Measurements from ENCODE around the gene KIFC3. TPM values are rescaled to one million over a fixed set of nuclear protein-coding genes. Genes with fewer than 3 reads are reported as not detected.

KIFC3 gene
- total and polyA plus RNA-seq, 2 donors (not counting 1 experiment from before 2014, with no cell fraction given), result 0.07 to 0.67 TPM

DNA sequence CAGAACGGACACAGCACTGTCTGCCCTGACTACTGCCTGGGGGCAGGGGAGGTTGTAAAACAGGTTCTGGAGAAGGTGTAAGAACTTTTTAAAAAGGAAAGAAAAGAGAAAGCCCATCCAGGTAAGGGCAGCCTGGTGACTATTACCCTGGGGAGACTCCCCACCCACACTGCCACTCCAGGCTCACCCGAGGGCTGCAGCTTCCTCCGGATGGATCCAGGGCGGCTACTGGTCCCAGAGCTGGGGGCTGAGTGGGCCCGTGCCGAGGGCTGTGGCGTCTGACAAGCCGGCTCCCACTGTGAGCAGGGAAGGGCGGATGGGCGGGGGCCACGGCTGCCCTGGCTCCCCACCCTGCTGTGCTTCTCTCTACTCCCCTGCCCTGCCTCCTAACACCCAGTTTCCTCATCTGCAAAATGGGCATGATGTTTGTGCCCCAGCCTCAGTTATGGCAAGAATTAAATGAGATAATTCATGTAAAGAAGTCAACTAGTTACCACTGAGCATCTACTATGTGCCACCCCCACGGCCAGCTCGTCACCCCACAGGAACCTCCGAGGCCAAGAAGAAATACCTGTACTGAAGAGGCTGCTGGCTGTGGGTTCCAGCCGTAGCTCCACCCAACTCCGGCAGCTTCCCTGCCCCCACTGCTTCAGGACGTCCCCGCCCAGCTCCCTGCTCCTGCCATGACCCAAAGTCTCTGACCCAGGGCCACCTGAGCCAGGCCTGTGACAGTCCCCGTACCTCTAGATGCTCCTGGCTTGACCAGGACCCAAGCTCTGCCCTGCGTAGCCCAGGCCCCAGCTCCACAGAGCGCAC lies 42.5 kb downstream of the KIFC3 start:
- peaks cover 0 to 3% of the 10 kb centered on the region in 2 donors for H3K4me1 ChIP-seq (ENCODE audit: control insufficient read depth in 2 of 2, insufficient read depth in 2 of 2, low read length in 2 of 2)
- H3K27ac Mint-ChIP-seq, result no peak overlapping the region
- H3K27me3 Mint-ChIP-seq, result no peaks in the 10 kb centered on the region
- no peak overlapping the region for H3K4me3 Mint-ChIP-seq
- no peak overlapping the region for H3K4me3 ChIP-seq (ENCODE audit: control extremely low read depth in 1 of 5, extremely low read depth in 1 of 5, insufficient read depth in 1 of 5, low read depth in 2 of 5, low read length in 4 of 5)
- no peak for ATAC-seq (ENCODE audit: low read depth)
- no peaks in the 10 kb centered on the region for H3K4me1 Mint-ChIP-seq
- 90% methylated on average over 17 of the region's 21 CpGs for WGBS (ENCODE audit: insufficient coverage)
- no peaks in the 10 kb centered on the region for H3K9me3 Mint-ChIP-seq (ENCODE audit: insufficient read depth)
- H3K27me3 ChIP-seq (replicated peaks in 1 of 4; ENCODE audit: control extremely low read depth in 1 of 4, control insufficient read depth in 3 of 4, insufficient read depth in 4 of 4, low read length in 3 of 4), result no peaks in the 10 kb centered on the region
- H3K36me3 ChIP-seq (replicated peaks in 1 of 2; ENCODE audit: control extremely low read depth in 1 of 2, control insufficient read depth in 1 of 2, extremely low read depth in 1 of 2, insufficient read depth in 2 of 2, low read length in 1 of 2), result peaks cover 0 to 3% of the 10 kb centered on the region in 2 experiments
- no peak for DNase-seq
- TF ChIP-seq EZH2 (IDR thresholded peaks at IDR 0.05; ENCODE audit: borderline replicate concordance, insufficient read depth, low read depth, low read length, poor library complexity, severe bottlenecking), result no peak
- TF ChIP-seq, protein P1, sequence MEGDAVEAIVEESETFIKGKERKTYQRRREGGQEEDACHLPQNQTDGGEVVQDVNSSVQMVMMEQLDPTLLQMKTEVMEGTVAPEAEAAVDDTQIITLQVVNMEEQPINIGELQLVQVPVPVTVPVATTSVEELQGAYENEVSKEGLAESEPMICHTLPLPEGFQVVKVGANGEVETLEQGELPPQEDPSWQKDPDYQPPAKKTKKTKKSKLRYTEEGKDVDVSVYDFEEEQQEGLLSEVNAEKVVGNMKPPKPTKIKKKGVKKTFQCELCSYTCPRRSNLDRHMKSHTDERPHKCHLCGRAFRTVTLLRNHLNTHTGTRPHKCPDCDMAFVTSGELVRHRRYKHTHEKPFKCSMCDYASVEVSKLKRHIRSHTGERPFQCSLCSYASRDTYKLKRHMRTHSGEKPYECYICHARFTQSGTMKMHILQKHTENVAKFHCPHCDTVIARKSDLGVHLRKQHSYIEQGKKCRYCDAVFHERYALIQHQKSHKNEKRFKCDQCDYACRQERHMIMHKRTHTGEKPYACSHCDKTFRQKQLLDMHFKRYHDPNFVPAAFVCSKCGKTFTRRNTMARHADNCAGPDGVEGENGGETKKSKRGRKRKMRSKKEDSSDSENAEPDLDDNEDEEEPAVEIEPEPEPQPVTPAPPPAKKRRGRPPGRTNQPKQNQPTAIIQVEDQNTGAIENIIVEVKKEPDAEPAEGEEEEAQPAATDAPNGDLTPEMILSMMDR (IDR thresholded peaks at IDR 0.05), result no peak
- H3K9me3 ChIP-seq (ENCODE audit: control extremely low read depth in 1 of 3, control insufficient read depth in 2 of 3, insufficient read depth in 1 of 3, low read length in 2 of 3), result no peaks in the 10 kb centered on the region
- no peak overlapping the region for H2AFZ ChIP-seq (ENCODE audit: insufficient read depth, low read depth, low read length, poor library complexity, severe bottlenecking)
- H3K79me2 ChIP-seq (ENCODE audit: control insufficient read depth, insufficient read depth, low read length), result no peaks in the 10 kb centered on the region
- no peaks in the 10 kb centered on the region for H4K20me1 ChIP-seq (ENCODE audit: control insufficient read depth, insufficient read depth, low read length, poor library complexity, severe bottlenecking)
- intact Hi-C loops (cut with micrococcal nuclease), result no loop called here
- CTCF ChIA-PET, result no interaction called here
- no peak overlapping the region for H3K4me2 ChIP-seq (replicated peaks; ENCODE audit: low read depth, low read length, poor library complexity, severe bottlenecking)
- no peak overlapping the region for H3K27ac ChIP-seq (ENCODE audit: low read length in 2 of 2)
- H3K9ac ChIP-seq (ENCODE audit: low read length), result no peak overlapping the region
- POLR2A ChIA-PET, result interaction anchor here (0.6 kb wide), 1 partner anchor 297 kb away, joined by 3 read pairs; the partner anchor contains the start of gene POLR2C

DNA sequence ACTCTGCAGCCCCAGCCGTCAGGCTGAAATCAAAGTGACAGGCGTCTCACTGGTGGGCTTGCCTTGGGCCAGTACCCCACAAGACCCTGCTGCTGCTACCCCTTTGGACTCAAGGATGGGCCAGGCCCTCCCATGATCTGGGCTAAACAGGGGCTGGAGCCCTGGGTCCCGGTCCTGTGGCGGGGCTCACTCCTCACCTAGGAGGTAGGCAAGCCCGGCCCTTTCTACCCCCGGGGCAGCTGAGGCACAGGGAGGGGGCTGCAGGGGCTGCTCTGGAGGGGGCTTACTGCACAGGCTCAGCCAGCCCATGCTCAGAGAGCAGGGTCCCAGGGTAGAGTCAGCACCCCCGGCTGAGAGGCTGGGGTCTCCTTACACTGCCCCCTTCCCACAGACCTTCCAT lies 43.2 kb downstream of the KIFC3 start:
- Histone ChIP-seq H2AFZ (ENCODE audit: insufficient read depth, low read depth, low read length, poor library complexity, severe bottlenecking) (no peak overlapping the region), H3K4me2 (replicated peaks; ENCODE audit: low read depth, low read length, poor library complexity, severe bottlenecking) (no peak overlapping the region), H3K4me1 (ENCODE audit: control insufficient read depth in 2 of 2, insufficient read depth in 2 of 2, low read length in 2 of 2) (peaks cover 0 to 3% of the 10 kb centered on the region in 2 donors), H3K9ac (ENCODE audit: low read length) (no peak overlapping the region), H3K27me3 (replicated peaks in 1 of 4; ENCODE audit: control extremely low read depth in 1 of 4, control insufficient read depth in 3 of 4, insufficient read depth in 4 of 4, low read length in 3 of 4) (no peaks in the 10 kb centered on the region), H3K79me2 (ENCODE audit: control insufficient read depth, insufficient read depth, low read length) (no peaks in the 10 kb centered on the region), H3K27ac (ENCODE audit: low read length in 2 of 2) (no peak overlapping the region), H4K20me1 (ENCODE audit: control insufficient read depth, insufficient read depth, low read length, poor library complexity, severe bottlenecking) (no peaks in the 10 kb centered on the region), H3K36me3 (replicated peaks in 1 of 2; ENCODE audit: control extremely low read depth in 1 of 2, control insufficient read depth in 1 of 2, extremely low read depth in 1 of 2, insufficient read depth in 2 of 2, low read length in 1 of 2) (peaks cover 0 to 3% of the 10 kb centered on the region in 2 experiments), H3K4me3 (ENCODE audit: control extremely low read depth in 1 of 5, extremely low read depth in 1 of 5, insufficient read depth in 1 of 5, low read depth in 2 of 5, low read length in 4 of 5) (no peak overlapping the region), H3K9me3 (ENCODE audit: control extremely low read depth in 1 of 3, control insufficient read depth in 2 of 3, insufficient read depth in 1 of 3, low read length in 2 of 3) (no peaks in the 10 kb centered on the region)
- ChIA-PET POLR2A (no interaction called here), CTCF (no interaction called here)
- intact Hi-C loops (cut with micrococcal nuclease), result no loop called here
- Mint-ChIP-seq H3K27ac (no peak overlapping the region), H3K9me3 (ENCODE audit: insufficient read depth) (no peaks in the 10 kb centered on the region), H3K27me3 (no peaks in the 10 kb centered on the region), H3K4me3 (no peak overlapping the region), H3K4me1 (no peaks in the 10 kb centered on the region)
- TF ChIP-seq, protein P1 (IDR thresholded peaks at IDR 0.05), result no peak
- TF ChIP-seq EZH2 (IDR thresholded peaks at IDR 0.05; ENCODE audit: borderline replicate concordance, insufficient read depth, low read depth, low read length, poor library complexity, severe bottlenecking), result no peak
- DNase-seq, result no peak
- no peak for ATAC-seq (ENCODE audit: low read depth)
- 98% methylated on average over 4 of the region's 7 CpGs for WGBS (ENCODE audit: insufficient coverage)
